ENCODE results near the gene HAL.
"Not testable (repeated sequence)": the region's sequence is repeated elsewhere in the genome, so short reads cannot be mapped to it uniquely, and the experiment has no call there.

HAL gene

GRCh38 chr12:95976416-95976832 is 19.7 kb downstream of the HAL start:
- FAIRE-seq (no peak), DNase-seq (ENCODE audit: insufficient read length, low spot score) (no peak)
- TF ChIP-seq CTCF (IDR thresholded peaks at IDR 0.05; ENCODE audit: insufficient read depth, missing control alignments): no peak

GRCh38 chr12:95975491-95975890 is 20.7 kb downstream of the HAL start:
- FAIRE-seq (no peak), DNase-seq (ENCODE audit: insufficient read length, low spot score) (no peak)
- no peak for TF ChIP-seq CTCF (IDR thresholded peaks at IDR 0.05; ENCODE audit: insufficient read depth, missing control alignments)

- FAIRE-seq (no peak), DNase-seq (ENCODE audit: insufficient read length, low spot score) (no peak)
- TF ChIP-seq CTCF (IDR thresholded peaks at IDR 0.05; ENCODE audit: insufficient read depth, missing control alignments): no peak
These were observed 21.8 kb downstream of the HAL start for GRCh38 chr12:95974358-95974757.

- TF ChIP-seq CTCF (IDR thresholded peaks at IDR 0.05; ENCODE audit: insufficient read depth, missing control alignments): no peak
- no peak for FAIRE-seq
- no peak for DNase-seq (ENCODE audit: insufficient read length, low spot score)
These were observed 23.2 kb downstream of the HAL start for GRCh38 chr12:95972832-95973456.

- no peak for FAIRE-seq
- no peak for DNase-seq (ENCODE audit: insufficient read length, low spot score)
- TF ChIP-seq CTCF (IDR thresholded peaks at IDR 0.05; ENCODE audit: insufficient read depth, missing control alignments): no peak
These were observed 25.2 kb downstream of the HAL start for GRCh38 chr12:95970905-95971304.

GRCh38 chr12:95969116-95969515 is 27.0 kb downstream of the HAL start:
- FAIRE-seq; DNase-seq (ENCODE audit: insufficient read length, low spot score): not testable (repeated sequence)

GRCh38 chr12:95967301-95967700 is 28.8 kb downstream of the HAL start:
- FAIRE-seq: no peak
- no peak for DNase-seq (ENCODE audit: insufficient read length, low spot score)
- no peak for TF ChIP-seq CTCF (IDR thresholded peaks at IDR 0.05; ENCODE audit: insufficient read depth, missing control alignments)

All from D721Med (cell line).